ENCODE data around the gene CCNA1.

CCNA1 gene

DNA sequence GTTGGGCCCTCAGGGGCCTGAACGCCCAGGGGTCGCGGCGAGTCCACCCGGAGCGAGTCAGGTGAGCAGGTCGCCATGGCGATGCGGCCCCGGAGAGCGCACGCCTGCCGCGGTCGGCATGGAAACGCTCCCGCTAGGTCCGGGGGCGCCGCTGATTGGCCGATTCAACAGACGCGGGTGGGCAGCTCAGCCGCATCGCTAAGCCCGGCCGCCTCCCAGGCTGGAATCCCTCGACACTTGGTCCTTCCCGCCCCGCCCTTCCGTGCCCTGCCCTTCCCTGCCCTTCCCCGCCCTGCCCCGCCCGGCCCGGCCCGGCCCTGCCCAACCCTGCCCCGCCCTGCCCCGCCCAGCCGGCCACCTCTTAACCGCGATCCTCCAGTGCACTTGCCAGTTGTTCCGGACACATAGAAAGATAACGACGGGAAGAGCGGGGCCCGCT lies at the start of gene CCNA1:
Gene CCNA1 (plus strand): TSS at position 390 of the 439 bp plus-strand sequence. CDS start 562 bp downstream, outside the sequence.
- no peak for TF ChIP-seq GATA2 (IDR thresholded peaks at IDR 0.05; ENCODE audit: low read depth, low read length)
- TF ChIP-seq GATA3 (IDR thresholded peaks at IDR 0.05; ENCODE audit: low read depth, low read length) = no peak

DNA sequence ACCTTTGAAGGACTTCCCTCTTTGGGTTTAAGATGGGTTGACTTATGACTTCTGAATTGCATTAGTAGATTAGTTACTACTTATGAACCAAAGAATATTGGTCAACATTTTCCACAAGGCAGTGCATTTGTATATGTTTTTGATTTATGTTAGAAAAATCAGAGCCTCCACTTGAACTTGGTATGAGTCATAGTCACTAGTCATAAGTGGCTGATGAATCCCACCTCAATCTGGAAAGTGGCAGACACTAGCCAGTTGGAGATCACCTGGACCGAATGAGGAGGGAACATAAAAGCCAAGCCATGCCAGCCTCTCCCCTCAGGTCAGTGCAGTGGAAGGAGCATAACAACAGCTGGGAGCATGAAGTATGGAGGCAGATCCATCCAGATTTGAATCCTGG lies 46.8 kb upstream of the CCNA1 start:
- no peak for TF ChIP-seq GATA3 (IDR thresholded peaks at IDR 0.05; ENCODE audit: low read depth, low read length)
- no peak for TF ChIP-seq GATA2 (IDR thresholded peaks at IDR 0.05; ENCODE audit: low read depth, low read length)

DNA sequence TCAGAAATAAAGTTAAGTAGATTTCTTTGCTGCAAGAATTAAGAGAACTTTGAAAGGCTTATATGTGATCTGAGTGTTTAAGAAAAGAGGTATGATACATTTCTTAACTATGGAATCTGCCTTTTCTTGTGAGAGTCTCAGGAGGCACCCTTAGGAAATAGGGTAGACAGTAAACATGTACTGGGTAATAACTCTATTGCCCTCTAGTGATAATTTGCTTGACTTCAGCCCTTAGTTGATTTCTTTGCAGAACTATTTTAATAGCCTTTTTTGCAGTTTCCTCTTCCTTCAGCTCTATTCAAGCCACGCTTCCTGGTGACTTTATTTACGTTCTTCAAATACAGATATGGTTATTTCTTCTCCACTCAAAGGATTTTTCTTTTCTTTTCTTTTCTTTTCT lies 37.0 kb upstream of the CCNA1 start:
- TF ChIP-seq GATA3 (IDR thresholded peaks at IDR 0.05; ENCODE audit: low read depth, low read length) (no peak), GATA2 (IDR thresholded peaks at IDR 0.05; ENCODE audit: low read depth, low read length) (no peak)

DNA sequence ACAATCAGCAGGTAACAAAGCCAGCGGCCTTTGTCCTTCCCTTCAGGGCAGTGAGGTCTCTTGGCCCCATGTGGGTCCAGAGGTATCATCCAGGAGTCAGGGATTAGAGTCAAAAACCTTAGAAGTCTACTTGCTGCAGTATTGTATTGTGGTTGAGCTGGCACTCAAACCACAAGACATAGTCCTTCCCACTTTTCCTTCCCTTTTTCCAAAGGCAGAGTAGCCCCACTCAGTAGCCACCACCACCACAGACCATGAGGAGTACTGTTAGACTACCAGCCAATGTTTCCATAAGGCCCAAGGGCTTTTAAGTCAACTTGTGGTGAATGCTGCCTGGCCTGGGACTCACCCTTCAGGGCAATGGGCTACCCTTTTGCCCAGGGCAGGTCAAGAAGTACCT lies 27.1 kb upstream of the CCNA1 start:
- TF ChIP-seq GATA2 (IDR thresholded peaks at IDR 0.05; ENCODE audit: low read depth, low read length) (no peak), GATA3 (IDR thresholded peaks at IDR 0.05; ENCODE audit: low read depth, low read length) (no peak)

- TF ChIP-seq GATA3 (IDR thresholded peaks at IDR 0.05; ENCODE audit: low read depth, low read length) = no peak
- TF ChIP-seq GATA2 (IDR thresholded peaks at IDR 0.05; ENCODE audit: low read depth, low read length) = no peak
These were observed 19.6 kb upstream of the CCNA1 start for GRCh38 chr13:36412736-36413135.

GRCh38 chr13:36413161-36413560 lies 19.1 kb upstream of the CCNA1 start:
- TF ChIP-seq GATA3 (IDR thresholded peaks at IDR 0.05; ENCODE audit: low read depth, low read length) = no peak

DNA sequence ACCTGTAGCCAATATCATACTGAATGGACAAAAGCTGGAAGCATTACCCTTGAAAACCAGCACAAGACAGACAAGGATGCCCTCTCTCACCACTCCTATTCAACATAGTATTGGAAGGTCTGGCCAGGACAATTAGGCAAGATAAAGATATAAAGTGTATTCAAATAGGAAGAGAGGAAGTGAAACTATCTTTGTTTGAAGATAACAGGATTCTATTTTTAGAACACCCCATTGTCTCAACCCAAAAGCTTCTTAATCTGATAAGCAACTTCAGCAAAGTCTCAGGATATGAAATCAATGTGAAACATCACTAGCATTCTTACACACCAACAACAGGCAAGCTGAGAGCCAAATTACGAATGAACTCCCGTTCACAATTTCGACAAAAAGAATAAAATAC lies 17.8 kb upstream of the CCNA1 start:
- TF ChIP-seq GATA2 (IDR thresholded peaks at IDR 0.05; ENCODE audit: low read depth, low read length) (no peak), GATA3 (IDR thresholded peaks at IDR 0.05; ENCODE audit: low read depth, low read length) (no peak)

GRCh38 chr13:36417331-36417730 lies 15.0 kb upstream of the CCNA1 start:
- no peak for TF ChIP-seq GATA3 (IDR thresholded peaks at IDR 0.05; ENCODE audit: low read depth, low read length)
- no peak for TF ChIP-seq GATA2 (IDR thresholded peaks at IDR 0.05; ENCODE audit: low read depth, low read length)

DNA sequence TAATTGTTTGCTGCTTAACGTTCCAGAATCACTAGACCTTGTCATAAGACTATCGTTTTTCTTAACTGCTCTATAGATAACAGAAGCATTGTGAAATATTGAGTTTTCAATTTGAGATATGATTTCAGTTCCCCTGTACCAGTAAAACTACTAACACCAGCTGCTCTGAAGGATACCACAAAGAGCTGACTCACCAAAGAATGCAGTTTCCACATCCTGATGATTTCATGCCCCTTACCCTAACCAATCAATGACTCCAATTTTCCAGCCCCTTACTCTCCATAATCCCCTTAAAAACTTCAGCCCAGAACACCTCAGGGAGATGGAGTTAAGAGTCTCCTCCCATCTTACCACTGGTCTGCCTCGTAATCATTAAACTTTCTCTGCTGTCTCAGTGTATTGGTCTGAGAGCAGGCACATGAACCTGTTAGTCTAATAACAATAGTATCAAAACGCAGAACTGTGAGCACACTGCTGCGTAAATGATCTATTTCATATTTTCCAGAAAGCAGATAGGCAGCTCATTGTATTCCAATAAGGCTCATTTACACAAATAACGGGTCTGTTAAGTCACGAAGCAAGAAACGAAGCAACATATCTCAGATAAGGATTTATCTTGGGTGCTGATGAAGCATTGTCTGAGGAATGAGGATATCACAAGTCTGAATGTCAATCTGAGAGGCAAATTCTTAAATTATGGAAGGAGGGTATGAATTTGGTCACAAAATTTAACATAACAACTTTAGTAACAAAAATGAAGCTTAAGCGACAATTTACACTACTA lies 14.1 kb upstream of the CCNA1 start:
- TF ChIP-seq GATA2 (IDR thresholded peaks at IDR 0.05; ENCODE audit: low read depth, low read length) (no peak), GATA3 (IDR thresholded peaks at IDR 0.05; ENCODE audit: low read depth, low read length) (no peak)

GRCh38 chr13:36420437-36420891 lies 11.8 kb upstream of the CCNA1 start:
- TF ChIP-seq GATA2 (IDR thresholded peaks at IDR 0.05; ENCODE audit: low read depth, low read length) = no peak
- no peak for TF ChIP-seq GATA3 (IDR thresholded peaks at IDR 0.05; ENCODE audit: low read depth, low read length)

DNA sequence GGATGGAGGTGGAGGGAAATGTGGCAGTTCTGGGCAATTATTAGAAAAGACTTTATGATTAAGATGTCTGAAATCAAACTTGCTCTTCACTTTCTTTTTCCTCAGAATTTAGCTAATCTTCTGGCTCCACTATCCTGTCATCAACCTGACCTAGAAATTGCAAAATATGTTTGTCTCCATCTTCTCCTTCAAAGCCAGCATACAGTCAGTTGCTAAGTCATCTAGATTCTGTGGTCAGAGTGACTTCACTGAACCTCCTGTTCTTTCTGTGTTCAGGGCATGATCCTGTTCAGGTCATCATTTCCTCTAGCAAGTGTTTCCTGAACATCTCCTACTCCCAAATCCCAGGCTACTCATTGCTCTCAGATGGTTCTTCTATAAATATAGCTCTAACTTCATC lies 10.8 kb upstream of the CCNA1 start:
- TF ChIP-seq GATA3 (IDR thresholded peaks at IDR 0.05; ENCODE audit: low read depth, low read length) (no peak), GATA2 (IDR thresholded peaks at IDR 0.05; ENCODE audit: low read depth, low read length) (no peak)

DNA sequence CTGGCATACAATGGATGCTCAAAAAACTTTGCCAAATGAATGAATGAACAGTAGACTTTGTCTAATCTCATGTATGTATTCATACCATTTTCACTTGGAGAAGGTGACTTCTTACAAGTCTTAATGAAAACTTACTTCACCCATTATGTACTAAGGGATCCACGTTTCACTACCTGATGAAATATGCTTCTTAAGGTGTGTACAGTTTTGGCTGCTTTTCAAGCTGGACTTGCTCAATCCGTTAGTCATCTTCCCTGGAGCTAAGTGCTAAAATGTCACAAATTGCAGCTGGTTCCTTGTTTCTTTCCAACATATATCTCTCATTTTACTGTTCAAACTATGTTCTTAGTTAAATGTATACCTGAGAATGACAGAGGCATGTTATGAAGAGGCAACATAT lies 4.2 kb upstream of the CCNA1 start:
- TF ChIP-seq GATA2 (IDR thresholded peaks at IDR 0.05; ENCODE audit: low read depth, low read length) (no peak), GATA3 (IDR thresholded peaks at IDR 0.05; ENCODE audit: low read depth, low read length) (no peak)

GRCh38 chr13:36430247-36431203 lies 1.8 kb upstream of the CCNA1 start:
- TF ChIP-seq GATA3 (IDR thresholded peaks at IDR 0.05; ENCODE audit: low read depth, low read length) (no peak), GATA2 (IDR thresholded peaks at IDR 0.05; ENCODE audit: low read depth, low read length) (no peak)

All from SH-SY5Y (cell line).